ENCODE results near the gene TCFL5. TPM values are rescaled to one million over a fixed set of nuclear protein-coding genes. Genes with fewer than 3 reads are reported as not detected.

TCFL5 gene
- total and polyA plus RNA-seq, 2 experiments from 2014 or later = 1.7 to 18.5 TPM

DNA sequence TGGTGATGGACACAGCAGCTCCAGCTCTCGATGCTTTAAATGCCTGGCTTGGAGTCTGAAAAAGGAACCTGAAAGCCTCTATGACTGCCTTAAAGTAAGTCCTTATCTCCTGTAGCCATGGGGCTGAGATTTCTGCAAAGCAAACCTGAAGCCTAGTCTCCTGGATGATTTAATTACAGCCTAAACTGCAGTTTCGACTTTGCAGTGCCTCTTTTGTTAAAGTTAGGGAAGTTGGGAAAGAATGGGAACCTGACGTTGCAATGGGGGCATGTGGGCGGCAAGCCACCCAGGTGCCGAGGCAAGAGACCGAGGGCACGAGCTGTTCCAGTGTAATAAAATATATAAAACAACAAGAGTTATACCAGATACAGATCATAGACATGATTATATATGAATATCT is 11.7 kb upstream of the TCFL5 start:
- Histone ChIP-seq H4K20me1 (ENCODE audit: insufficient read depth) (no peaks in the 10 kb centered on the region), H3K4me3 (no peak overlapping the region), H3K27me3 (replicated peaks; ENCODE audit: insufficient read depth) (no peaks in the 10 kb centered on the region), H3K4me1 (ENCODE audit: insufficient read depth) (no peaks in the 10 kb centered on the region), H3K9me2 (ENCODE audit: insufficient read depth) (no peaks in the 10 kb centered on the region), H3K79me2 (ENCODE audit: insufficient read depth) (no peaks in the 10 kb centered on the region), H3K27ac (no peak overlapping the region), H3K4me2 (ENCODE audit: unreplicated experiment) (no peak overlapping the region), H3K36me3 (ENCODE audit: low read depth) (no peaks in the 10 kb centered on the region), H2AFZ (no peak overlapping the region), H3K9ac (no peak overlapping the region), H3K9me3 (ENCODE audit: low read depth) (no peaks in the 10 kb centered on the region), H3F3A (ENCODE audit: insufficient read depth) (peaks cover 4% of the 10 kb centered on the region; the same call in 1 of the 2 replicates)
- WGBS, 2 experiments (ENCODE audit: low coverage in 1 of 2, low lambda C conversion rate in 2 of 2, missing lambda C conversion rate in 2 of 2) = 72 to 80% methylated on average over 7 of the region's 7 CpGs
- in situ Hi-C loops (cut with MboI) = no loop called here
- no peak for DNase-seq
- TF ChIP-seq EZH2phosphoT487 (IDR thresholded peaks at IDR 0.05; ENCODE audit: insufficient read depth, low read depth) = no peak
- TF ChIP-seq EZH2 (IDR thresholded peaks at IDR 0.05; ENCODE audit: insufficient read depth, poor library complexity, severe bottlenecking) = no peak

DNA sequence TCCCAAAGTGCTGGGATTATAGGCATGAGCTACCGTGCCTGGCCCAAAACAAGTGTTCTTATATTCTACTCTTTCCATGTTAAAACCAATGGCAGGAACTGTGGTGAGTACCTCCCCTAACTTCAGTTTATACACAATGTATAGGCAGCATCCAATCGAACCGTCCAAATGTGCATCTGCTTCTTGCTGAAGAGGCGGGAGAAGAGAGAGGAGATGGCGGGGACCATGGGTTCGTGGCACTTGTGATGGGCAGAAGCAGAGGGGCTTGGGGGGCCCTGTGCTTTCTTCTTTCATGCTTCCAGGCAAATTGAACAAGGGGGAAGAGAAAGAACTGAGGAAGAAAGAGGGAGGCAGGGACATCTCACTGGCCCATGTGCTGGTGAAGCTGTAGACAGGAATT is 11.2 kb upstream of the TCFL5 start:
- H3K36me3 ChIP-seq (ENCODE audit: low read depth) = no peaks in the 10 kb centered on the region
- in situ Hi-C loops (cut with MboI) = no loop called here
- no peaks in the 10 kb centered on the region for H3K4me1 ChIP-seq (ENCODE audit: insufficient read depth)
- no peak overlapping the region for H3K9ac ChIP-seq
- H3F3A ChIP-seq (ENCODE audit: insufficient read depth) = peaks cover 4% of the 10 kb centered on the region; the same call in 1 of the 2 replicates
- H4K20me1 ChIP-seq (ENCODE audit: insufficient read depth) = no peaks in the 10 kb centered on the region
- H3K9me2 ChIP-seq (ENCODE audit: insufficient read depth) = no peaks in the 10 kb centered on the region
- no peaks in the 10 kb centered on the region for H3K27me3 ChIP-seq (replicated peaks; ENCODE audit: insufficient read depth)
- no peaks in the 10 kb centered on the region for H3K9me3 ChIP-seq (ENCODE audit: low read depth)
- TF ChIP-seq EZH2 (IDR thresholded peaks at IDR 0.05; ENCODE audit: insufficient read depth, poor library complexity, severe bottlenecking) (no peak), EZH2phosphoT487 (IDR thresholded peaks at IDR 0.05; ENCODE audit: insufficient read depth, low read depth) (no peak)
- no peak overlapping the region for H3K27ac ChIP-seq
- H2AFZ ChIP-seq = no peak overlapping the region
- no peak for DNase-seq
- H3K79me2 ChIP-seq (ENCODE audit: insufficient read depth) = no peaks in the 10 kb centered on the region
- H3K4me3 ChIP-seq = no peak overlapping the region
- 86 to 90% methylated on average over 6 of the region's 6 CpGs for WGBS, 2 experiments (ENCODE audit: low coverage in 1 of 2, low lambda C conversion rate in 2 of 2, missing lambda C conversion rate in 2 of 2)
- H3K4me2 ChIP-seq (ENCODE audit: unreplicated experiment) = no peak overlapping the region

DNA sequence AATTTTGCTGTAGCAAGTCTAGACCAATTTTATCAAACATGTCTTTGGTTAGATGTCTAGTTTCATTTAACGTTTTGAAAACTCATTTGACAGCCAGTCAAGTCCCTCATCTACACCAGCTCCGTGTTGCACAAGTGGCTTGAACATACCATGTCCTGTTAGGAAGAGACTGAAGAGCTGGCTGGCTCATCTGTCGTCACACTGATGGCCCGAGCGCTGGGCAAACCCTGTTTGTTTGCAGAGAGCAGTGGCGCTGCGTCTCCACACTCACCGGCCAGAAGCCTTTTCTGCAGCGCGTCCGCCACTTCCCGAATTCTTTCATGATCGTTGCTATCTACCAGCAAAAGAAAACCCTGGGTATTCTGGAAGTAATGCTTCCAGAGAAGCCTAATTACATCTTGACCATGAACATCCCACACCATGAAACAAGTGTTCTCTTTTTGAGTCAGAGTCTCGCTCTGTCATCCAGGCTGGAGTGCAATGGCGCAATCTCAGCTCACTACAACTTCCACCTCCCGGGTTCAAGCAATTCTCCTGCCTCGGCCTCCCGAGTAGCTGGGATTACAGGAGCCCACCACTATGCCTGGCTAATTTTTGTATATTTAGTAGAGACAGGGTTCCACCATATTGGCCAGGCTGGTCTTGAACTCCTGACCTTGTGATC is 10.7 kb upstream of the TCFL5 start:
- no peak overlapping the region for H3K27ac ChIP-seq
- H4K20me1 ChIP-seq (ENCODE audit: insufficient read depth) = no peaks in the 10 kb centered on the region
- H3K9me2 ChIP-seq (ENCODE audit: insufficient read depth) = no peaks in the 10 kb centered on the region
- no peak for TF ChIP-seq EZH2phosphoT487 (IDR thresholded peaks at IDR 0.05; ENCODE audit: insufficient read depth, low read depth)
- TF ChIP-seq EZH2 (IDR thresholded peaks at IDR 0.05; ENCODE audit: insufficient read depth, poor library complexity, severe bottlenecking) = no peak
- H3K27me3 ChIP-seq (replicated peaks; ENCODE audit: insufficient read depth) = no peaks in the 10 kb centered on the region
- H3K36me3 ChIP-seq (ENCODE audit: low read depth) = no peaks in the 10 kb centered on the region
- in situ Hi-C loops (cut with MboI) = no loop called here
- H3K9ac ChIP-seq = no peak overlapping the region
- DNase-seq = no peak
- H3K4me2 ChIP-seq (ENCODE audit: unreplicated experiment) = no peak overlapping the region
- 78 to 80% methylated on average over 18 of the region's 18 CpGs for WGBS, 2 experiments (ENCODE audit: low coverage in 1 of 2, low lambda C conversion rate in 2 of 2, missing lambda C conversion rate in 2 of 2)
- H3K79me2 ChIP-seq (ENCODE audit: insufficient read depth) = no peaks in the 10 kb centered on the region
- H3K4me1 ChIP-seq (ENCODE audit: insufficient read depth) = no peaks in the 10 kb centered on the region
- H3K4me3 ChIP-seq = no peak overlapping the region
- H2AFZ ChIP-seq = no peak overlapping the region
- H3F3A ChIP-seq (ENCODE audit: insufficient read depth) = peaks cover 4% of the 10 kb centered on the region; the same call in 1 of the 2 replicates
- no peaks in the 10 kb centered on the region for H3K9me3 ChIP-seq (ENCODE audit: low read depth)

DNA sequence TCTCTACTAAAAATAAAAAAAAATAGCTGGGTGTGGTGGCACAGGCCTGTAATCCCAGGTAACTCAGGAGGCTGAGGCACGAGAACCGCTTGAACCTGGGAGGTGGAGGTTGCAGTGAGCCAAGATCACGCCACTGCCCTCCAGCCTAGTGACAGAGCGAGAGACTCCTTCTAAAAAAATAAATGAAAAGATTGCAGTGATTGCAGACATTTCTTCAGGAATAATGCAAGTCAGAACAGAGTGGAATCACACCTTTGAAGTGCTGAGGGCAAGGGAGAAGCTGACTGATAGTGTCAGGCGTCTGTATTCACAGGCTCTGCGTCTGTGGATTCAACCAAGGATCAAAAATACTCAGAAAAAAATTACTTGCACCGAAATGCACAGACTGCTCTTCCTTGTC is 2.6 kb upstream of the TCFL5 start:
- no peaks in the 10 kb centered on the region for H3K4me1 ChIP-seq (ENCODE audit: insufficient read depth)
- H2AFZ ChIP-seq = no peak overlapping the region
- no peak overlapping the region for H3K27ac ChIP-seq
- no peak for TF ChIP-seq EZH2phosphoT487 (IDR thresholded peaks at IDR 0.05; ENCODE audit: insufficient read depth, low read depth)
- no peak for TF ChIP-seq EZH2 (IDR thresholded peaks at IDR 0.05; ENCODE audit: insufficient read depth, poor library complexity, severe bottlenecking)
- WGBS, 2 experiments (ENCODE audit: low coverage in 1 of 2, low lambda C conversion rate in 2 of 2, missing lambda C conversion rate in 2 of 2) = 78 to 86% methylated on average over 7 of the region's 7 CpGs
- no peaks in the 10 kb centered on the region for H3K9me2 ChIP-seq (ENCODE audit: insufficient read depth)
- H3K4me2 ChIP-seq (ENCODE audit: unreplicated experiment) = no peak overlapping the region
- no peaks in the 10 kb centered on the region for H3K36me3 ChIP-seq (ENCODE audit: low read depth)
- H3K27me3 ChIP-seq (replicated peaks; ENCODE audit: insufficient read depth) = no peaks in the 10 kb centered on the region
- no peaks in the 10 kb centered on the region for H4K20me1 ChIP-seq (ENCODE audit: insufficient read depth)
- H3F3A ChIP-seq (ENCODE audit: insufficient read depth) = no peaks in the 10 kb centered on the region
- no peak for DNase-seq
- in situ Hi-C loops (cut with MboI) = no loop called here
- H3K9ac ChIP-seq = no peak overlapping the region
- H3K9me3 ChIP-seq (ENCODE audit: low read depth) = no peaks in the 10 kb centered on the region
- H3K4me3 ChIP-seq = no peak overlapping the region
- peaks cover 14% of the 10 kb centered on the region for H3K79me2 ChIP-seq (ENCODE audit: insufficient read depth)

All from GM23248 (cell line).